GM12878 (cell line): ENCODE measurements around the gene IL26.

Experiments
- EP300 ChIP-seq, 2 experiments: fragments of 150-350 bp in 1 of 2; IDR thresholded peaks; 2 replicates each; pipeline ENCODE4 v1.6.1; 2011 to 2012; ENCODE audit warnings: low read depth in 2 of 2, low read length in 2 of 2, borderline replicate concordance in 1 of 2, improper control_type of control experiment in 1 of 2, inconsistent platforms in 1 of 2; ENCODE audit not compliant: control insufficient read depth in 1 of 2
- EZH2 ChIP-seq: IDR thresholded peaks from 2 replicates; pipeline ENCODE4 v1.6.1; 2012; ENCODE audit warnings: low read depth, mild to moderate bottlenecking, control low read depth, inconsistent platforms, low read length, borderline replicate concordance; ENCODE audit not compliant: control insufficient read depth
- POLR2A ChIP-seq: IDR thresholded peaks from 2 replicates; pipeline ENCODE4 v1.6.1; 2011; ENCODE audit warnings: low read depth, mild to moderate bottlenecking, low read length
- RAD21 ChIP-seq: IDR thresholded peaks from 2 replicates; pipeline ENCODE4 v1.6.1; 2011; ENCODE audit warnings: mild to moderate bottlenecking, low read depth, low read length, moderate library complexity; ENCODE audit not compliant: insufficient read depth
- RFX5 ChIP-seq: IDR thresholded peaks from 2 replicates; pipeline ENCODE4 v1.6.1; 2011; ENCODE audit warnings: low read depth, low read length, improper control_type of control experiment
- SIN3A ChIP-seq: IDR thresholded peaks from 2 replicates; pipeline ENCODE4 v1.6.1; 2012; ENCODE audit warnings: low read depth, low read length, improper control_type of control experiment
- YBX1 ChIP-seq: fragments of 450-650 bp; IDR thresholded peaks from 2 replicates; pipeline ENCODE4 v1.6.1; 2016; ENCODE audit warnings: antibody characterized with exemption
- TF ChIP-seq, protein P1 (sequence below), 3 experiments: IDR thresholded peaks in 2 of 3; conservative IDR thresholded peaks in 1 of 3; 2 replicates each; pipeline ENCODE4 v1.5.1; 2011; ENCODE audit warnings: low read depth in 3 of 3, low read length in 3 of 3, mild to moderate bottlenecking in 3 of 3, control low read depth in 2 of 3, moderate library complexity in 2 of 3, inconsistent platforms in 1 of 3, mixed read lengths in 1 of 3; ENCODE audit not compliant: control insufficient read depth in 2 of 3, insufficient read depth in 1 of 3; ENCODE audit errors: extremely low read depth in 1 of 3
- TF ChIP-seq, protein P2 (sequence below): fragments of 450-650 bp; formaldehyde crosslinking; IDR thresholded peaks from 2 replicates; pipeline ENCODE4 v1.4.0; 2020; ENCODE audit warnings: mild to moderate bottlenecking, moderate library complexity

DNA sequence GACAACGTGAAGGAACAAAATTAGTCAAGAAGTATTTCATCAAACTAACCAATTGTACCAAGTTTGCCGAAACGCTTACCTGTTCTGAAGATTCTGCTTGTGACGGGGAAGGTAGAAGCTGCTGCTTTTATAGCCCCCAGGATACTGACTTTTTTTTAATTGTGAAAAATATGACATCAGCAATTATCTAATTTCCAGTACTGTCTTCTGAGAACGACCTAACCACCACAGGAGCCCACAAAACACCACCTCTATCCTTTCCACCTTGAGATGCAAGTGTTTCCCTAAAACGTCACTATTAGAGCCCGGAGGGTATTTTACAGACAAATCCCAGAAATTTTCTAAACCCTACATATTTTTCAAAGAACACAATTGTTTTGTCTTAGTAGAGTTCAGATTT lies 27.9 kb upstream of the IL26 start, which contains the start of gene IL22:
- TF ChIP-seq, protein P1, sequence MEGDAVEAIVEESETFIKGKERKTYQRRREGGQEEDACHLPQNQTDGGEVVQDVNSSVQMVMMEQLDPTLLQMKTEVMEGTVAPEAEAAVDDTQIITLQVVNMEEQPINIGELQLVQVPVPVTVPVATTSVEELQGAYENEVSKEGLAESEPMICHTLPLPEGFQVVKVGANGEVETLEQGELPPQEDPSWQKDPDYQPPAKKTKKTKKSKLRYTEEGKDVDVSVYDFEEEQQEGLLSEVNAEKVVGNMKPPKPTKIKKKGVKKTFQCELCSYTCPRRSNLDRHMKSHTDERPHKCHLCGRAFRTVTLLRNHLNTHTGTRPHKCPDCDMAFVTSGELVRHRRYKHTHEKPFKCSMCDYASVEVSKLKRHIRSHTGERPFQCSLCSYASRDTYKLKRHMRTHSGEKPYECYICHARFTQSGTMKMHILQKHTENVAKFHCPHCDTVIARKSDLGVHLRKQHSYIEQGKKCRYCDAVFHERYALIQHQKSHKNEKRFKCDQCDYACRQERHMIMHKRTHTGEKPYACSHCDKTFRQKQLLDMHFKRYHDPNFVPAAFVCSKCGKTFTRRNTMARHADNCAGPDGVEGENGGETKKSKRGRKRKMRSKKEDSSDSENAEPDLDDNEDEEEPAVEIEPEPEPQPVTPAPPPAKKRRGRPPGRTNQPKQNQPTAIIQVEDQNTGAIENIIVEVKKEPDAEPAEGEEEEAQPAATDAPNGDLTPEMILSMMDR (IDR thresholded peaks at IDR 0.05 in 2 of 3, conservative IDR thresholded peaks at IDR 0.05 in 1 of 3; ENCODE audit: control insufficient read depth in 2 of 3, extremely low read depth in 1 of 3, insufficient read depth in 1 of 3, low read depth in 3 of 3, low read length in 3 of 3): no peak
- TF ChIP-seq YBX1: no peak
- TF ChIP-seq, protein P2, sequence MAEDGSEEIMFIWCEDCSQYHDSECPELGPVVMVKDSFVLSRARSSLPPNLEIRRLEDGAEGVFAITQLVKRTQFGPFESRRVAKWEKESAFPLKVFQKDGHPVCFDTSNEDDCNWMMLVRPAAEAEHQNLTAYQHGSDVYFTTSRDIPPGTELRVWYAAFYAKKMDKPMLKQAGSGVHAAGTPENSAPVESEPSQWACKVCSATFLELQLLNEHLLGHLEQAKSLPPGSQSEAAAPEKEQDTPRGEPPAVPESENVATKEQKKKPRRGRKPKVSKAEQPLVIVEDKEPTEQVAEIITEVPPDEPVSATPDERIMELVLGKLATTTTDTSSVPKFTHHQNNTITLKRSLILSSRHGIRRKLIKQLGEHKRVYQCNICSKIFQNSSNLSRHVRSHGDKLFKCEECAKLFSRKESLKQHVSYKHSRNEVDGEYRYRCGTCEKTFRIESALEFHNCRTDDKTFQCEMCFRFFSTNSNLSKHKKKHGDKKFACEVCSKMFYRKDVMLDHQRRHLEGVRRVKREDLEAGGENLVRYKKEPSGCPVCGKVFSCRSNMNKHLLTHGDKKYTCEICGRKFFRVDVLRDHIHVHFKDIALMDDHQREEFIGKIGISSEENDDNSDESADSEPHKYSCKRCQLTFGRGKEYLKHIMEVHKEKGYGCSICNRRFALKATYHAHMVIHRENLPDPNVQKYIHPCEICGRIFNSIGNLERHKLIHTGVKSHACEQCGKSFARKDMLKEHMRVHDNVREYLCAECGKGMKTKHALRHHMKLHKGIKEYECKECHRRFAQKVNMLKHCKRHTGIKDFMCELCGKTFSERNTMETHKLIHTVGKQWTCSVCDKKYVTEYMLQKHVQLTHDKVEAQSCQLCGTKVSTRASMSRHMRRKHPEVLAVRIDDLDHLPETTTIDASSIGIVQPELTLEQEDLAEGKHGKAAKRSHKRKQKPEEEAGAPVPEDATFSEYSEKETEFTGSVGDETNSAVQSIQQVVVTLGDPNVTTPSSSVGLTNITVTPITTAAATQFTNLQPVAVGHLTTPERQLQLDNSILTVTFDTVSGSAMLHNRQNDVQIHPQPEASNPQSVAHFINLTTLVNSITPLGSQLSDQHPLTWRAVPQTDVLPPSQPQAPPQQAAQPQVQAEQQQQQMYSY (CRISPR knock-in tag): no peak
- no peak for TF ChIP-seq SIN3A
- no peak for TF ChIP-seq EZH2
- TF ChIP-seq RAD21: no peak
- no peak for TF ChIP-seq EP300 (IDR thresholded peaks at IDR 0.05; ENCODE audit: borderline replicate concordance in 1 of 2, control insufficient read depth in 1 of 2, low read depth in 2 of 2, low read length in 2 of 2)
- TF ChIP-seq RFX5: no peak
- no peak for TF ChIP-seq POLR2A
